Measurements from ENCODE around the gene IFITM10. TPM values are rescaled to one million over a fixed set of nuclear protein-coding genes. Genes with fewer than 3 reads are reported as not detected.

IFITM10 gene
- 0.66 and 0.68 TPM in 2 replicates for total RNA-seq

DNA sequence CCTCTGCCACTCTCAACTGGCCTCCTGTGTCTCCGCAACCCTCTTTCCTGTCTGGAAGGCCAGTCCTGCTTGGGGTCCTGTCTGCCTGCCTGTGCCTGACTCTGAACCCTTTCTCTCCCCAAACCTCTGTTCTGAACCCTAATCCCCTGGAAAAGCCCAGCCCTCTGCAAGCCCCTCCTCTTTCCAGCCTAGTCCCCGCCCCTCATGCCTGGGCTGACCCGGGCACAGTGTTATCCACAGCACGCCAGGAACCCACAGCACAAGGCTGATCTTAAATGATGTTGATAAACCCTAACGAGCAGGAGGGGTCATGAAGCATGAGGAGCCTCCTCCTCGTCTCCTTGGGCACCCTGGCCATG is at the start of gene IFITM10:
Gene IFITM10, minus strand, starts transcription at position 115 of the 359 bp plus-strand sequence. CDS start 153 bp downstream, outside the sequence.
- intact Hi-C loops (cut with micrococcal nuclease) = loop anchor here (10.0 kb wide), 2 partner anchors 56 to 84 kb away; partner anchors contain the start of genes KRTAP5-6, SYT8 and TNNI2

DNA sequence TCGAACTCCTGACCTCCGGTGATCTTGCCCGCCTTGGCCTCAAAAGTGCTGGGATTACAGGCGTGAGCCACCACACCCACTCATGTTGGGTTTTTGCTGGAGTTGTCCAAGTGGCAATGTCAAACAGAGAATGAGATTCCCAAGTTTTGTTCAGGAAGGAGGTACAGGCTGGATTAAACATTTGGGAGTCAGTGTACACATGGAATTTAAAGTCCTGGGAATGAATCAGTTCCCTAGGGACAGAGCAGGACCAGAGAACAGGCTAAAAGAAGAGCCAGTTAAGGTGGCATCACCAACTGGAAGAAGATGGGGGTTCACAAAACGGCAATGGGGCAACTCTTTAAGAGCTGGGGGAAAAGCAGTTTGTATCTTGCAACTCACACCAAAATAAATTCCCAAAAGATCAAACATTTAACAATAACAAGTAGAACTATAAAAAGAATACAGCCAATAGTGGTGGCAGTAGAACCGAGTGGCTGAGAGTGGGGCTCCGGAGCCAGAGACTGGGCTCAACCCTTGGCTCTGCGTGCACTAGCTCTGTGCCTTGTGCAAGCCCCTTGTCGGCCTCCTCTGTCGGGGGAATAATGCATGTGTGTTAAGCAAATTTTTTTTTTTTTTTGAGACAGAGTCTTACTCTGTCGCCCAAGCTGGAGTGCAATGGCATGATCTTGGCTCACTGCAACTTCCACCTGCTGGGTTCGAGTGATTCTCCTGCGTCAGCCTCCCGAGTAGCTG is 47.2 kb upstream of the IFITM10 start:
- intact Hi-C loops (cut with micrococcal nuclease) = no loop called here

- intact Hi-C loops (cut with micrococcal nuclease) = no loop called here
Observed at GRCh38 chr11:1796413-1797011, 46.1 kb upstream of the IFITM10 start.

DNA sequence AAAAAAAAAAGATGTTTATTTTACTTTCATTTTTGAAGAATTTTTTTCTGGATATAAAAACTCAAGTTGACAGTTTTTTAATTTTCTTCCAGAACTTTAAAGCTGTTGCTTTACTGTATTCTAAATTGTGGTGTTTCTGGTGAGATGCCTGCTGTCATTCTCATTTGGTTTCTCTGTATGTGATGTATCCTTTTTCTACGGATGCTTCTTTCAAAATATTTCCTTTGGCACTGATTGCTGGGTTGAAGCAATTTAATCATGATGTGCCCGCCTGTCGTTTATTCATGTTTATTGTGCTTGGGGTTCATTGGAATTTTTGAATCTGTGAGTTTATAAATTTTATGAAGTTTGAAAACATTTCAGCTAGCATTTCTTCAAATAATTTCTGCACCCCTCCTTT is 42.7 kb upstream of the IFITM10 start:
- intact Hi-C loops (cut with micrococcal nuclease) = no loop called here

- intact Hi-C loops (cut with micrococcal nuclease) = no loop called here
Observed at GRCh38 chr11:1792461-1792860, 42.1 kb upstream of the IFITM10 start.

DNA sequence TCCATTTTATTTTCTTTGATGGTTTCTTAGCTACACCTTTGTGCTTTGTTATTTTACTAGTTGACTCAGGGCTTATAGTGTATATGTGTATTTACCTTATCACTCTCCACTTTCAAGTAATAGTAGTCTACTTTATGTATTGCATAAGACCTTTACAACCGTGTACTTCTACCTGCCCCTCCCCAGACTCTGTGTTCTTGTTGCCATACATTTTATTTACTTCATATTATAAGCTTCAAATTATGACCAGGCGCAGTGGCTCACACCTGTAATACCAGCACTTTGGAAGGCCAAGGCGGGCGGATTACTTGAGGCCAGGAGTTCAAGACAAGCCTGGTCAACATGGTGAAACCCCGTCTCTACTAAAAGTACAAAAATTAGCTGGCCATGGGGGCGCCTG is 41.5 kb upstream of the IFITM10 start:
- intact Hi-C loops (cut with micrococcal nuclease) = no loop called here

DNA sequence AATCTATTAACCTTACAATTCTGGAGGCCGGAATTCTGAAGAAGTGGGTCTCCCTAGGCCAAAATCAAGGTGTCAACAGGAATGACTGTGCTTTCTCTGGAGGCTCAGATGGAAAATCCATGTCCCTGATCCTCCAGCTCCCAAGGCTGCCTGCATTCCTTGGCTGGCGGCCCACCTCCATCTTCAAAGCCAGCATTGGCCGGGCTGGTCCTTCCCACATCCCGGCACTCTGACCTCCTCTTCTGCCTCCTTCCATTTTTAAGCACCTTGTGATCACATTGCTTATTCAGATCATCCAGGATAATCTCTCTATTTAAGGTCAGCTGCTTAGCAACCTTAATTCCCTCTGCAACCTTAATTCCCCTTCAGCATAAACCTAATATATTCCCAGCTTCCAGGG is 36.1 kb upstream of the IFITM10 start:
- intact Hi-C loops (cut with micrococcal nuclease) = no loop called here

DNA sequence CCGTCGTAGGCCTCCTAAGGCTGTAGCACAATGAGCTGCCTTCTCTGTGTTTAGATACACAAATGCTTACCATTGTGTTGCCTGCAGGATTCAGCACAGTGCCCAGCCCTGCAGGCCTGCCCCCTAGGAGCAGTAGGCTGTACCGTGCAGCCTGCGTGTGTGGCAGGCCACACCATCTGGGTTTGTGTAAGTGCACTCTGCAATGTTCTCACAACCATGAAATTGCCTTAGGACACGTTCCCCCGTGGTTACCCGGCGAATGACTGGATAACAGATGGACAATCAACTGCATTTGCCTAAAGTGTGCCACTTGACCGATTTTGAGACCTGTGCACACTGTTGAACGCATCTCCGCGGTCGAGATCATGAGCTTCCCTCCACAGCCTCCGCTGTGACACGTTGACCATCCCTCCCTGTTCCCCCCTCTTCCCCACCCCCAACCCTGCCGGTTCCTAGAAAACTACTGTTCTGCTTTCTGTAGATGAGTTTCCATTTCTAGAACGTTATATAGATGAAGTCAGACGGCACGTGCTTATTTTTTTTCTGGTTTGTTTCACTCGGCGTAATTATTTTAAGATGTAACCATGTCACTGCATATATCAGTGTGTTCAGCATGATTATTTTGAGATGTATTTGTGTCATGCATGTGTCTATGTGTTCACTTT is 35.5 kb upstream of the IFITM10 start:
- intact Hi-C loops (cut with micrococcal nuclease) = no loop called here

GRCh38 chr11:1784761-1785650 is 34.6 kb upstream of the IFITM10 start:
- intact Hi-C loops (cut with micrococcal nuclease) = no loop called here

- intact Hi-C loops (cut with micrococcal nuclease) = no loop called here
Observed at GRCh38 chr11:1783725-1784529, 33.5 kb upstream of the IFITM10 start.

DNA sequence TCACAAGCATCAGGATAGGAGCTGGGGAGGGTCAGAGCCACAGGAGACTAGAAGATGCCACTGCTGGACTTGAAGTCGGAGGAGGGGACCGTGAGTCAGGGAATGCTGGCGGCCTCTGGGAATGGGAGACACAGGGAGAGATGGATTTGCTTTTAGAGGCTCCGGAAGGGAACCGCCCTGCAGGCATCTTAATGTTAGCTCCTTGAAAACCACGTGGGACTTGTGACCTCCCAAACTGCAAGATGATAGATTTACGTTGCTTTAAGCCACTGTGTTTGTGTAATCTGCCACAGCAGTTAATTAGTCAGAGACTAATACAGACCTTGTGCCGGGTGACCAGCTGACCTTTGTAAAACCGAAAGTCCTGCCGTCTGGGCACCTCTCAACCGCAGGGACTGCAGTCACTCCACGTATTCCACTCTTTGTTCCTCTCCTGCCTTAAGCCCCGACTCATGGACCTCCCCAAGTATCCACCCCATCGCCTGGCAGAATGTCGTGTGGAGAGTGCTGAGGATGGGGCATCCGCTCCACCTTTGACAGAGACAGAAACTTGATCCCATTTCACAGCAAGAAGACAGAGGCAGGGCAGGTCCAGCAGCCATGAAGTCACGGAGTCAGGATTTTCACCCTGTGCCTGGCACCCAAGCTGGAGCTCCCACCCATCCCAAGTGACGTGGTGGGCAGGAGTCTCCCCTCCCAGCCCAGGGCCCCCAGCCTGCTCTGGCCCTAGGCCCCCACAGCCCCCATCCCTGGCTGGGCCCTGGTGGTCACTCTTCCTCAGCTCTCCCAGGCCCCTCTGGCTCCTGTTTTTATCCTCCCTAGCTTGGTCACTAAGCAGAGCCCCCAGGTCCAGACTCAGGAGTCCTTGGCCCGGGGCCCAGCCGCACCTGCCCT is 32.7 kb upstream of the IFITM10 start:
- intact Hi-C loops (cut with micrococcal nuclease) = no loop called here

DNA sequence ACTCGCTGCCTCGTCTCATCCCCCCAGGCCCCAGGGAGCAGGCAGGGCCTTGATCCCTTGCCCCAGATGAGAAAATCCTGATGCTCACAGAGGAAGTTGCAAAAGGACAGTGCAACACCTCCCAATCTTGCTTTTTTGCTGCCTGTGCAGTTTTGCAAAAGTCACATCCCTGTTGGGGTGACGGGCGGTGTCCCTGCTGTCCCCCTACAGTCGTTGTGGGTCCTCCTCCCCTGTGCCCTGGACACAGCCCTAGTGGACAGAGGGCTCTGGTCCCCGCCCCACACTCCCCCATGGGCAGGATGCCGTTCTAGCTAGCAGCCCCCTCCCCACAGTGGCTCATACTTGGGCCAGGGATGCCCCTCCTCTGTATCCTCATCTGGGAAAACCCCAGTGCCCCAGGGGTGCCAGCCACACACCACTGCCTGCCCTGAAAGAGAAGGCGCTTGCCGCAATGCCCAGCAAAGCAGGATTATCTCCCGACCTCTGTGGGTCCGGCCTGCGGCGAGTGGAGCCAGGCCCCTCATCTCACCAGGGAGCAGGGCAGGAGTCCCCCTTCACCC is 31.7 kb upstream of the IFITM10 start:
- intact Hi-C loops (cut with micrococcal nuclease) = no loop called here

GRCh38 chr11:1781593-1781975 is 31.2 kb upstream of the IFITM10 start:
- intact Hi-C loops (cut with micrococcal nuclease) = no loop called here

GRCh38 chr11:1780700-1781592 is 30.6 kb upstream of the IFITM10 start:
- intact Hi-C loops (cut with micrococcal nuclease) = no loop called here

DNA sequence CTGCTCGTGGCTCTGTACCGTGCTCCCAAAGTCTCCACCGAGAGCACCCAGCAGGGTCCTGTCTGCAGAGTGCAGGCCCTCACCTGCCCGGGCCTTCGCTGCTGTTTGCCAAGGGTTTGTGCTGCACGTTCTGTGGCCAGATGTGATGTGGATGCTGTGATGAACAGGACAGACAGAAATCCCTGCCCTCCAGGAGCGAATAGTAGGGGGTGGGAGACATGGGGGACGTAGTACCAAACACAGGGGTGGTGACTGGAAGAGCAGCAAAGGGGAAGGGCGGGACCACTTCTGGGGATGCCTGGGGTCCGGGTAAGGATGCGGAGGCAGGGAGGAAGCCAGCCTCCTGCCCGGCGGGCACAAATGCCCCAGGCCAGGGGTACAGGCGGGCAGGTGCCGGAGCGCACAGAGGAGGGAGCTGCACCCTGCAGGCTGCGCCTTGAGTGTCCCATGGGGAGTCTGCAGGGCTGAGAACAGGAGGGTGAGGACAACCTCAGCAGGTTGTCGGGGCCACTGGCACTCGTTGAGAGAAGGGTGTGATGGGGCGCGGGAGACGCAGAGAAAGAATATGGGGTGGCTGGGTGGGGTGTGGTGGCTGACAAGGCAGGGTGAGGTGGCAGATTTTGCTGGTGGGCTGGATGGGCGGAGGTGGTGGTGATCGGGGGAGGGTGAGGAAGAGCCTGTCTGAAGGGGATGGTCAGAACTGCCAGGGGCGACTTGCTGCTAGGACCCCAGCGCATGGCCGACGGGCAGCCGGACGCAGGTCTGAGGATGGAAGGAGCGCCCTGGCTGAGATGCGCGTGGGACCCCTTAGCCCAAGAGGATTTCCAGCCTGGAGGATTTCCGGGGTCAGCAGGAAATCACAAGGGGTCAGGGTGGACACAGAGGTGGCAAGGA is 29.7 kb upstream of the IFITM10 start:
- intact Hi-C loops (cut with micrococcal nuclease) = no loop called here

- intact Hi-C loops (cut with micrococcal nuclease) = no loop called here
Observed at GRCh38 chr11:1779034-1779805, 28.8 kb upstream of the IFITM10 start.
